NB4 (cell line): ENCODE data around the gene ZNF22.

ENCODE experiments used
- DNase-seq: peaks from one replicate; pipeline ENCODE4 v3.0.0; 2010; ENCODE audit warnings: low read depth
- H3K4me3 ChIP-seq: one replicate; pipeline ENCODE4 v1.5.1; 2011; ENCODE audit warnings: mild to moderate bottlenecking, low read depth, low read length, moderate library complexity
- MYC ChIP-seq: IDR thresholded peaks from 2 replicates; pipeline ENCODE4 v1.6.1; 2011; ENCODE audit warnings: low read depth, low read length
- POLR2A ChIP-seq: IDR thresholded peaks from 2 replicates; pipeline ENCODE4 v1.6.1; 2011; ENCODE audit warnings: mild to moderate bottlenecking; ENCODE audit not compliant: insufficient read length; ENCODE audit errors: extremely low read depth
- TF ChIP-seq, protein P1 (sequence below): IDR thresholded peaks from 2 replicates; pipeline ENCODE4 v1.6.1; 2011; ENCODE audit warnings: low read depth, low read length
- TF ChIP-seq, protein P2 (sequence below): IDR thresholded peaks from one replicate; pipeline ENCODE4 v1.5.1; 2012; ENCODE audit warnings: low read depth, low read length

ZNF22 gene

GRCh38 chr10:44982496-44982895, 18.2 kb upstream of the ZNF22 start:
- DNase-seq: no peak
- H3K4me3 ChIP-seq: no peak overlapping the region
- TF ChIP-seq, protein P1, sequence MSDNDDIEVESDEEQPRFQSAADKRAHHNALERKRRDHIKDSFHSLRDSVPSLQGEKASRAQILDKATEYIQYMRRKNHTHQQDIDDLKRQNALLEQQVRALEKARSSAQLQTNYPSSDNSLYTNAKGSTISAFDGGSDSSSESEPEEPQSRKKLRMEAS: no peak

- DNase-seq: no peak
- no peak overlapping the region for H3K4me3 ChIP-seq
- no peak for TF ChIP-seq POLR2A
- TF ChIP-seq, protein P2, sequence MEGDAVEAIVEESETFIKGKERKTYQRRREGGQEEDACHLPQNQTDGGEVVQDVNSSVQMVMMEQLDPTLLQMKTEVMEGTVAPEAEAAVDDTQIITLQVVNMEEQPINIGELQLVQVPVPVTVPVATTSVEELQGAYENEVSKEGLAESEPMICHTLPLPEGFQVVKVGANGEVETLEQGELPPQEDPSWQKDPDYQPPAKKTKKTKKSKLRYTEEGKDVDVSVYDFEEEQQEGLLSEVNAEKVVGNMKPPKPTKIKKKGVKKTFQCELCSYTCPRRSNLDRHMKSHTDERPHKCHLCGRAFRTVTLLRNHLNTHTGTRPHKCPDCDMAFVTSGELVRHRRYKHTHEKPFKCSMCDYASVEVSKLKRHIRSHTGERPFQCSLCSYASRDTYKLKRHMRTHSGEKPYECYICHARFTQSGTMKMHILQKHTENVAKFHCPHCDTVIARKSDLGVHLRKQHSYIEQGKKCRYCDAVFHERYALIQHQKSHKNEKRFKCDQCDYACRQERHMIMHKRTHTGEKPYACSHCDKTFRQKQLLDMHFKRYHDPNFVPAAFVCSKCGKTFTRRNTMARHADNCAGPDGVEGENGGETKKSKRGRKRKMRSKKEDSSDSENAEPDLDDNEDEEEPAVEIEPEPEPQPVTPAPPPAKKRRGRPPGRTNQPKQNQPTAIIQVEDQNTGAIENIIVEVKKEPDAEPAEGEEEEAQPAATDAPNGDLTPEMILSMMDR: no peak
- TF ChIP-seq MYC: no peak
- TF ChIP-seq, protein P1: no peak
Observed at GRCh38 chr10:44983066-44983894, 17.4 kb upstream of the ZNF22 start.

DNA sequence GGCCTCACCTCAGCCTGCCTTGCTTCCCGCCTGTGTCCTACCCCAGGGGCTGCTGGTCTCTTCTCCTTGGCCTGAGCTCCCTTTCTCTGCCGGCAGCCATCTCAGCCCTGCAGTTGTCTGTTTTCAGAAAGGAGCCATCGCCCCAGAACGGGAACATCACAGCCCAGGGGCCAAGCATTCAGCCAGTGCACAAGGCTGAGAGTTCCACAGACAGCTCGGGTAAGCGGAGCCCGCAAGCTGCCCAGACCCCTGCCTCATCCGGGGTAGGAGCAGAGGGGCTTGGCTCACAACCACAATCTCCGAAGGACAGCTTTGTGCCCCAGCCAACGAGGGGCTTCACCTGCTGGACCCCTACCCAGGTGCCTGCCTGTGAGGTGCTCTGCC, 16.8 kb upstream of the ZNF22 start:
- no peak overlapping the region for H3K4me3 ChIP-seq
- TF ChIP-seq, protein P1: no peak
- TF ChIP-seq MYC: no peak
- no peak for TF ChIP-seq POLR2A
- TF ChIP-seq, protein P2: no peak
- DNase-seq: no peak

DNA sequence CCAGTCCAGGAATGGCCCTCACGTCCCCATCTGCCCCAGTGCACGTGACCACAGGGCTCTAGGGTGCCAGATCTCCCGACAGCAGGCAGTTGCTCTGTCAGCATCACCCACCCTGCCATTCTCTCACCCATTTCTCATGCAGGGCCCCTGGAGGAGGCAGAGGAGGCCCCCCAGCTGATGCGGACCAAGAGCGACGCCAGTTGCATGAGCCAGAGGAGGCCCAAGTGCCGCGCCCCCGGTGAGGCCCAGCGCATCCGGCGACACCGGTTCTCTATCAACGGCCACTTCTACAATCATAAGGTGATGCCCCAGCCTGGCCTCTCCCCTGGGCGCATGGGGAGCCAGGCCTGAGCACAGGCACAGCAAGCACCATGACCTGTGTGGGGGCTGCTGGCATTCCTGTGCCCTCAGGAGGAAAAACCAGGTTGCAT, 16.0 kb upstream of the ZNF22 start:
- TF ChIP-seq POLR2A (no peak), MYC (no peak)
- TF ChIP-seq, protein P1: no peak
- TF ChIP-seq, protein P2: no peak
- no peak for DNase-seq
- no peak overlapping the region for H3K4me3 ChIP-seq

- no peak for TF ChIP-seq MYC
- no peak for TF ChIP-seq POLR2A
- TF ChIP-seq, protein P2: no peak
- TF ChIP-seq, protein P1: no peak
- no peak for DNase-seq
- no peak overlapping the region for H3K4me3 ChIP-seq
Observed at GRCh38 chr10:44985175-44985681, 15.5 kb upstream of the ZNF22 start.

- H3K4me3 ChIP-seq: no peak overlapping the region
- TF ChIP-seq POLR2A (no peak), MYC (no peak)
- TF ChIP-seq, protein P1: no peak
- TF ChIP-seq, protein P2: no peak
- DNase-seq: no peak
Observed at GRCh38 chr10:44986179-44986578, 14.5 kb upstream of the ZNF22 start.
